Esophagus muscularis mucosa (tissue), 4 donors: ENCODE data around the gene ITGA8. TPM values are rescaled to one million over a fixed set of nuclear protein-coding genes. Genes with fewer than 3 reads are reported as not detected.

Source experiments
- DNase-seq: peaks from one replicate; pipeline ENCODE4 v3.0.0-alpha.2; 2017; ENCODE audit errors: extremely low spot score
- H3K27ac ChIP-seq, 4 donors: fragments of 200-600 bp; sonication (generic); replicated peaks in 1 of 4; 1 replicate in 3 of 4; 2 replicates in 1 of 4; pipeline ENCODE4 v1.5.1; 2016 to 2019; ENCODE audit warnings: mild to moderate bottlenecking in 1 of 4
- H3K27me3 ChIP-seq, 4 donors: fragments of 200-600 bp; sonication (generic); one replicate each; pipeline versions ENCODE4 v1.5.1 to v1.6.0; 2016 to 2019
- H3K36me3 ChIP-seq, 4 donors: fragments of 200-600 bp; sonication (generic); one replicate each; pipeline ENCODE4 v1.5.1; 2016 to 2019
- H3K4me1 ChIP-seq, 4 donors: fragments of 200-600 bp; sonication (generic); one replicate each; pipeline ENCODE4 v1.5.1; 2016 to 2019
- H3K4me3 ChIP-seq, 4 donors: fragments of 200-600 bp; sonication (generic); 1 replicate in 2 of 4; 2 replicates in 2 of 4; pipeline ENCODE4 v1.5.1; 2016 to 2019; ENCODE audit warnings: mild to moderate bottlenecking in 4 of 4, moderate library complexity in 1 of 4
- H3K9me3 ChIP-seq, 4 donors: fragments of 200-600 bp; sonication (generic); 1 replicate in 3 of 4; 2 replicates in 1 of 4; pipeline ENCODE4 v1.5.1; 2016 to 2019
- EP300 ChIP-seq: sonication (generic); formaldehyde crosslinking; IDR thresholded peaks from one replicate; pipeline ENCODE4 v1.6.1; 2017; ENCODE audit warnings: antibody characterized with exemption
- POLR2A ChIP-seq: fragments of 450-650 bp; IDR thresholded peaks from one replicate; pipeline ENCODE4 v1.6.1; 2017; ENCODE audit warnings: antibody characterized with exemption, moderate library complexity, mild to moderate bottlenecking, low read depth
- POLR2AphosphoS5 ChIP-seq, 2 donors: sonication (generic); formaldehyde crosslinking; IDR thresholded peaks; one replicate each; pipeline ENCODE4 v1.6.1; 2017; ENCODE audit warnings: antibody characterized with exemption in 2 of 2
- WGBS: methylation state at CpG from one replicate; pipeline ENCODE4 v1.1.5; 2018; 5-methylcytosine and 5-hydroxymethylcytosine counted together
- intact Hi-C: fragments of 100-400 bp; cut with DNase I; formaldehyde crosslinking; loops from one replicate; pipeline ENCODE4 v1.15.1; 2023
- total RNA-seq, 4 donors: library from RNA; depleted of rRNA; stranded (reverse); fragments of >200 nt; gene quantifications; one replicate each; pipeline versions ENCODE4 v1.1.0 to v1.2.1, GENCODE V29; 2016
- TF ChIP-seq, protein P1 (sequence below), 3 experiments: fragments of 200-600 bp in 2 of 3; fragments of 450-650 bp in 1 of 3; sonication (generic) in 2 of 3; IDR thresholded peaks; one replicate each; pipeline ENCODE4 v1.5.1; 2017 to 2019; ENCODE audit warnings: antibody characterized with exemption in 3 of 3, mild to moderate bottlenecking in 2 of 3, moderate library complexity in 1 of 3

ITGA8 gene
- total RNA-seq, 4 donors from 2014 or later = 26.2 to 113 (median 50.4) TPM

DNA sequence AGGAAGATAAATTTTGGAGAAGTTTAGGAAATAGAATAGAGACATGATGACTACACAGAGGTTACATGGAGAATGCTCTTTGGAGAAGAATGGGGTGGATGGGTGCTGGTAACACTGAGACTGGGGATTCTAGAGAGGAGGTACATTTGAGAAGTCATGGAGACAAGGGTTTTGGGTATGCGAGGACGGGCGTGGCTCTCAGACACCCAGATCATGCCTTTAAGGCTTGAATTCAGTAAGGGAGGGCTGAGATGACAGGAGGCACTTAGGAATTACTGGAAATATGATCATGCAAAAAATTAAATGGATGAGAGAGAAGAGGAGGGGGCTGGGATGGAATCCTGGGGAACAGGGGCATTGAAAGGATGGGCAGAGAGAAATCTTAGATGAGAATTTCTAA lies 168.8 kb downstream of the ITGA8 start:
- no peaks in the 10 kb centered on the region for H3K27me3 ChIP-seq
- TF ChIP-seq, protein P1, sequence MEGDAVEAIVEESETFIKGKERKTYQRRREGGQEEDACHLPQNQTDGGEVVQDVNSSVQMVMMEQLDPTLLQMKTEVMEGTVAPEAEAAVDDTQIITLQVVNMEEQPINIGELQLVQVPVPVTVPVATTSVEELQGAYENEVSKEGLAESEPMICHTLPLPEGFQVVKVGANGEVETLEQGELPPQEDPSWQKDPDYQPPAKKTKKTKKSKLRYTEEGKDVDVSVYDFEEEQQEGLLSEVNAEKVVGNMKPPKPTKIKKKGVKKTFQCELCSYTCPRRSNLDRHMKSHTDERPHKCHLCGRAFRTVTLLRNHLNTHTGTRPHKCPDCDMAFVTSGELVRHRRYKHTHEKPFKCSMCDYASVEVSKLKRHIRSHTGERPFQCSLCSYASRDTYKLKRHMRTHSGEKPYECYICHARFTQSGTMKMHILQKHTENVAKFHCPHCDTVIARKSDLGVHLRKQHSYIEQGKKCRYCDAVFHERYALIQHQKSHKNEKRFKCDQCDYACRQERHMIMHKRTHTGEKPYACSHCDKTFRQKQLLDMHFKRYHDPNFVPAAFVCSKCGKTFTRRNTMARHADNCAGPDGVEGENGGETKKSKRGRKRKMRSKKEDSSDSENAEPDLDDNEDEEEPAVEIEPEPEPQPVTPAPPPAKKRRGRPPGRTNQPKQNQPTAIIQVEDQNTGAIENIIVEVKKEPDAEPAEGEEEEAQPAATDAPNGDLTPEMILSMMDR (IDR thresholded peaks at IDR 0.05) = no peak
- no peak for TF ChIP-seq POLR2AphosphoS5 (IDR thresholded peaks at IDR 0.05)
- DNase-seq = no peak
- intact Hi-C loops = no loop called here
- no peaks in the 10 kb centered on the region for H3K9me3 ChIP-seq
- no peak overlapping the region for H3K4me3 ChIP-seq
- H3K27ac ChIP-seq = no peak overlapping the region
- WGBS = 97% methylated on average over 3 of the region's 3 CpGs
- H3K36me3 ChIP-seq = no peaks in the 10 kb centered on the region
- H3K4me1 ChIP-seq = no peaks in the 10 kb centered on the region

DNA sequence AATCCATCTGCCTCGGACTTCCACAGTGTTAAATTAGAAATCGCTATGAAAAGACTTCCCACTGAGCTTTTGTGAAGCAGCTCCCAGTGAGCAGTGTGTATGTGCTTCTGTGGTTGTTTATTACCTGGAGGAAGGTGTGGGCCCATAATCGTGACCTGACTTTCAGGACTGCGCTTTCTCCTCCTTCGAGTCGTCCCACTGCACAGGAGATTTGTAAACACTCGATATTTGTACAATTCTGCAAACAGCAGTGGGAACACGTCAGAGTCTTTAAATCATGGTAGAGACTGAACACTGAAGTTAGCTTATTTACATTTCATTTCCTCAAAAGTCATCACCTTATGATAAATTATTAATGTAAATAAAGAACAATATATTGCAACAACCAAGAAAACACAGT lies 171.4 kb downstream of the ITGA8 start:
- H3K9me3 ChIP-seq = peaks cover 0 to 7% (median 0%) of the 10 kb centered on the region in 4 donors
- TF ChIP-seq, protein P1 (IDR thresholded peaks at IDR 0.05) = no peak
- TF ChIP-seq EP300 = no peak
- no peak for TF ChIP-seq POLR2A
- TF ChIP-seq POLR2AphosphoS5 (IDR thresholded peaks at IDR 0.05) = no peak
- H3K36me3 ChIP-seq = no peaks in the 10 kb centered on the region
- H3K4me3 ChIP-seq = no peak overlapping the region
- 82% methylated on average over 8 of the region's 8 CpGs for WGBS
- H3K27me3 ChIP-seq = no peaks in the 10 kb centered on the region
- H3K4me1 ChIP-seq = no peaks in the 10 kb centered on the region
- DNase-seq = no peak
- intact Hi-C loops = no loop called here
- H3K27ac ChIP-seq = no peak overlapping the region

DNA sequence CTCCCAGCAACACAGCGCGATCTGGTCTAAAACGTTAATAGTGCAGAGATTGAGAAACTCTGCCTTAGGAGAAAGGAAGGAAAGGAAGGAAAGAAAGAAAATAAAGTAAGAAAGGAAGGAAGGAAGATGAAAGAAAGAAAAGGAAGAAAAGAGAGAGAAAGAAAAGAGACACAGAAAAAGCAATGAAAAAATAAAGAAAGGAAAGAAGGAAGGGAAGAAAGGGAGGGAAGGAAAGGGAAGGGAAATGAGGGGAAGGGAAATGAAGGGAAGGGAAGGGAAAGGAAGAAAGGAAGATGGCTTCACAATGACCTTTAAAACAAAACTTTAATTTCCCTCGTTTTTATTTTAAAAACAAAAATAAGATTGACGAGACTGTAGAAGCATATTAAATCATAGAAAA lies 173.1 kb downstream of the ITGA8 start:
- Histone ChIP-seq H3K36me3 (no peaks in the 10 kb centered on the region), H3K27me3 (no peaks in the 10 kb centered on the region), H3K4me1 (no peaks in the 10 kb centered on the region), H3K27ac (no peak overlapping the region), H3K4me3 (no peak overlapping the region), H3K9me3 (peaks cover 0 to 7% (median 0%) of the 10 kb centered on the region in 4 donors)
- intact Hi-C loops = no loop called here
- WGBS = 88% methylated on average over 5 of the region's 5 CpGs
- TF ChIP-seq EP300 (no peak), POLR2AphosphoS5 (IDR thresholded peaks at IDR 0.05) (no peak), POLR2A (no peak)
- TF ChIP-seq, protein P1 (IDR thresholded peaks at IDR 0.05) = no peak
- DNase-seq = no peak

DNA sequence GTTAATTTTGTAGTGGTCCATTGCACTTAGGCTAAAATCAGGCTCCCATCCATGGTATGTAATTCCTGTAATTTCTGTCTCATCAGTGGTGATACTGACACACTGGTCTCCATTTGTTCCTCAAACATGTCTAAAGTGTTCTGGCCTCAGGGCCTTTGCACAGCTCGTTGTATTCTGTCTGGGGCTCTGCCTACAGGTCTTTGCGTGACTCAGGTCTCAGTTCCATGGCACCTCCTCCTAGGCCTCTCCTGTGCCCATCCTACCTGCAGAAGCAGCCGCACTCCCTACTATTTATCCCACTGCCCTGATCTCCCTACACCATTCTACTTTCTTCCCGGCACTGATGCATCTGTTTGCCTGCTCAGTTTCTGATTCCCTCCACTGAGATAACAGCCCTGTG lies 173.8 kb downstream of the ITGA8 start:
- TF ChIP-seq POLR2AphosphoS5 (IDR thresholded peaks at IDR 0.05) = no peak
- TF ChIP-seq EP300 = no peak
- no peak for TF ChIP-seq POLR2A
- TF ChIP-seq, protein P1 (IDR thresholded peaks at IDR 0.05) = no peak
- no peaks in the 10 kb centered on the region for H3K36me3 ChIP-seq
- peaks cover 0 to 7% (median 0%) of the 10 kb centered on the region in 4 donors for H3K9me3 ChIP-seq
- no peaks in the 10 kb centered on the region for H3K27me3 ChIP-seq
- no peaks in the 10 kb centered on the region for H3K4me1 ChIP-seq
- no peak for DNase-seq
- no peak overlapping the region for H3K4me3 ChIP-seq
- intact Hi-C loops = no loop called here
- no peak overlapping the region for H3K27ac ChIP-seq
- WGBS = 89% methylated on average over 4 of the region's 4 CpGs

DNA sequence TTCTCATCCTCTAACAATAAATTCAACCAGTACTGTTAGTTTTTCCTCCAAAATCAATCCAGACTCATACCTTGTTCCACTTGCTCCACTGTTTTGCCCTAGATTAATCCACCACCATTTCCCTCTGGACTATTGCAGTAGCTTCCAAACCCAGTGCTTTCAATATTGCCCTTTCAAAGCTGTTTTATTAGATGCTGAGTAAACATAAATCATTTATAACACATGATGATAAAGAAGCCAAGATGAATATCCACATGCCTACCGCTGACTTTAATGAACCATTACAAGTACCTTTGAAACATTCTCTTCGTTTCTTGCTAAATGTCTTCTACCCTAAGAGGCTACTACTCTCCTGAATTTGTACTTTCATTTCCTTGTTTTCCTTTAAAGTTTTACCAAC lies 174.5 kb downstream of the ITGA8 start:
- WGBS = 97% methylated on average over 2 of the region's 2 CpGs
- H3K27me3 ChIP-seq = no peaks in the 10 kb centered on the region
- H3K9me3 ChIP-seq = peaks cover 0 to 7% (median 0%) of the 10 kb centered on the region in 4 donors
- no peaks in the 10 kb centered on the region for H3K36me3 ChIP-seq
- H3K27ac ChIP-seq = no peak overlapping the region
- no peaks in the 10 kb centered on the region for H3K4me1 ChIP-seq
- TF ChIP-seq, protein P1 (IDR thresholded peaks at IDR 0.05) = no peak
- TF ChIP-seq POLR2AphosphoS5 (IDR thresholded peaks at IDR 0.05) = no peak
- no peak for TF ChIP-seq POLR2A
- TF ChIP-seq EP300 = no peak
- intact Hi-C loops = no loop called here
- DNase-seq = no peak
- H3K4me3 ChIP-seq = no peak overlapping the region
